Ascending aorta (tissue), 2 donors: ENCODE data around the gene KNSTRN. TPM values are rescaled to one million over a fixed set of nuclear protein-coding genes. Genes with fewer than 3 reads are reported as not detected.
A peak's percentile ranks its signal among the peaks of the same experiment; 100 is the strongest.

Source experiments
- DNase-seq, 2 donors: peaks; one replicate each; pipeline ENCODE4 v3.0.0-alpha.2; 2019; ENCODE audit warnings: low spot score in 2 of 2
- H3K27ac ChIP-seq, 2 donors: fragments of 200-600 bp; sonication (generic); one replicate each; pipeline ENCODE4 v1.5.1; 2016 to 2017; ENCODE audit warnings: mild to moderate bottlenecking in 1 of 2
- H3K27me3 ChIP-seq: fragments of 200-600 bp; sonication (generic); one replicate; pipeline ENCODE4 v1.5.1; 2017
- H3K36me3 ChIP-seq, 2 donors: fragments of 200-600 bp; sonication (generic); one replicate each; pipeline ENCODE4 v1.5.1; 2016
- H3K4me1 ChIP-seq, 2 donors: fragments of 200-600 bp; sonication (generic); one replicate each; pipeline ENCODE4 v1.5.1; 2016 to 2017; ENCODE audit warnings: mild to moderate bottlenecking in 1 of 2
- H3K4me3 ChIP-seq, 2 donors: fragments of 200-600 bp; sonication (generic); one replicate each; pipeline ENCODE4 v1.5.1; 2016 to 2017; ENCODE audit warnings: mild to moderate bottlenecking in 1 of 2
- H3K9me3 ChIP-seq, 2 donors: fragments of 200-600 bp; sonication (generic); one replicate each; pipeline ENCODE4 v1.5.1; 2016
- CTCF ChIP-seq, 3 experiments: fragments of 200-600 bp in 2 of 3; fragments of 450-650 bp in 1 of 3; sonication (generic) in 2 of 3; IDR thresholded peaks; one replicate each; pipeline ENCODE4 v1.5.1; 2016 to 2019; ENCODE audit warnings: antibody characterized with exemption in 3 of 3, mild to moderate bottlenecking in 1 of 3, moderate library complexity in 1 of 3
- intact Hi-C: fragments of 100-400 bp; cut with DNase I; formaldehyde crosslinking; loops from one replicate; pipeline ENCODE4 v1.15.1; 2023
- total RNA-seq: library from RNA; depleted of rRNA; stranded (reverse); fragments of >200 nt; gene quantifications from one replicate; pipeline ENCODE4 v1.1.0, GENCODE V29; 2016

The KNSTRN gene
- total RNA-seq, 1 donor from 2014 or later, result 5.1 TPM

DNA sequence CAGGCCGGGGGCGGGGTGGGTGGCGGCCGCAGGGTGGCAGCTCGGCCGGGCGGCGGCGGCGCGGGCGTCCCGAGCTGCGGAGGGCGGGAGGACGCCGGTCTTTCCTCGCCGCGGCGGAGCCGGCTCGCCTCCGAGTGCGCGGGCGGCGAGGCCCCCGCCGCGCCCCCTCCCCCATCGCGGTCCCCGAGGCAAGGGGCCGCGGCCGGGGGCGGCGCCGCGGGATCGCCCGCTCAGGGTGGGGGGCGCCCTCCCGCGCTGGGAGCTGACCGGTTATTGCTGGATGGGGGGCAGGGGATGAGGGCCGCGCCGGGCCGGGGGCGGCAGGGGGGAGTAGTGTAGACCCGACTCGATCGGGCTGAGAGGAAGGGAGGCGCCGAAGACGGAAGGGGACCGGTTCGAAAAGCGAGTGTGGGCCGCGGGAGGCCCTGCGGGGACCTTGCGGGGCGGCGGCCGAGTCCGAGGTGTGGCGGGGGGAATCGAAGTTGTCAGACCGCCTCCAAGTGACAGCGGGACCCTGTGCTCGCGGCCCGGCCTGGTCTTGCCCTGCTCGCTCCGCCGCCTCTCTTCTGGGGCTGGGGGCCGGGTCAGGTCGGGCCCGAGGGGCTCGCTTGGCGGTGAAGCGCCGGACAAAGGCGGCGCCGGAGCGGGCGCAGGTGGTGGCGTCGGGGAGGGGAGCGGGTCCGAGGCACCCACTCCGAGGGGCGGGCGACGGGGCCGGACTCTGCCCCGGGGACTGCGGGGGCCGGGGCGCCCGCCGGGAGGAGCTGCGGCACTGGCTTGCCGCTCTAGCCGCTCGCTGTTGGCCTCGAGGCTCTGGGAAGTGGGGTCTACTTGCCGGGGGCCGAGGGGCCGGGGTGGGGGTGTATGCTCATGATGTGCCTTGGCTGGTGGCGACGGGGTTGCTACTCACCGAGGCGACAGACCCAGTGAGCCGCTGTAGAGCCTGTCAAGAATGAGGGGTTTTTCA lies 59.3 kb downstream of the KNSTRN start:
- Histone ChIP-seq H3K4me3 (peak overlapping the region; percentile 95 to 97), H3K27ac (peak overlapping the region in 1 of 2 donors; percentile 1), H3K27me3 (peaks cover 4% of the 10 kb centered on the region), H3K36me3 (no peaks in the 10 kb centered on the region), H3K9me3 (no peaks in the 10 kb centered on the region), H3K4me1 (peaks cover 3 to 24% of the 10 kb centered on the region in 2 donors)
- TF ChIP-seq CTCF (IDR thresholded peaks at IDR 0.05), result peak in 1 of 3 experiments; percentile 38
- DNase-seq, result no peak
- intact Hi-C loops, result loop anchor here (2.0 to 10.0 kb wide), 6 partner anchors 35 to 337 kb away; partner anchors contain the start of genes BMF, CCDC32, KNL1 and RAD51

DNA sequence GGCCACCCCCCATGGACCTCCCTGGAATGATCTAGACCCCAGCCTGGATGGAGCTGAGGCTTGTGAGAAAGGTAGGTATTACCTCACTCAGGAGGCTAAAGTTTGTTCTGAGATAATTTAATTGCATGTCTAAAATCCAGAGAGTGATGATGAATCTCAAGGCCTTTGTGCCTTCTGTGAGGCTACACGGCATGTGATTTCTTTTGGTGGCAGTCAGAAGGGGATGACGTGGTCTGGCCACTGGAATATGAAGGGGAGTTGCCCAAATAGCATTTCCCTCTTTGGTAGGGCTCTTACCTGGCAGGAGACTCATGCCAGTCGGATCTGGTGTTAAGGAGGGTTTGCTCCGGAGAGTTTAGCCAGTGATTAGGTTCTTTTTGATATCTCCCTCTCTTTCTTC lies 60.7 kb downstream of the KNSTRN start:
- H3K4me3 ChIP-seq, result no peak overlapping the region
- peaks cover 0 to 22% of the 10 kb centered on the region in 2 donors for H3K4me1 ChIP-seq
- H3K9me3 ChIP-seq, result no peaks in the 10 kb centered on the region
- intact Hi-C loops, result loop anchor here (5.0 to 10.0 kb wide), 2 partner anchors 64 to 338 kb away; partner anchors contain the start of gene BMF
- no peak for TF ChIP-seq CTCF (IDR thresholded peaks at IDR 0.05)
- no peaks in the 10 kb centered on the region for H3K27me3 ChIP-seq
- no peak overlapping the region for H3K27ac ChIP-seq
- no peaks in the 10 kb centered on the region for H3K36me3 ChIP-seq
- DNase-seq, result no peak

DNA sequence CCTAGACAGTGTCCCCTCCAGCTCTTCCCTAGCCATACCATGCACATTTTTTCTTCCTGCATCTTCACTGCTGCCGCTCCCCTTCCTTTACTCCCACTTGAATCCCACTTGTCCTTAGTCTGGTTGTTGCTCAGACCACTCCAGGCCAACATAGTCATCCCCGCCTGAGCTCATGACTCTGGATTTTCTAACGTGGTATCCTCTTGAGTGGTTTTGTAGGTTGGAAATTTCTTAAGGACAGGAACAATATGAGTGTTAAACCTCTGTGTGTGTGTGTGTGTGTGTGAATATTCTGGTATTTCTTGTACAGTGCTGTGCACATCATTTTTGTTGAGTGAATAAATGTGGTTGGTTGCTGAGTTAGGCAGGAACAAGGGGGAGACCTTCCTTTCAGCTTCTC lies 61.3 kb downstream of the KNSTRN start:
- TF ChIP-seq CTCF (IDR thresholded peaks at IDR 0.05), result no peak
- no peak for DNase-seq
- Histone ChIP-seq H3K27me3 (no peaks in the 10 kb centered on the region), H3K4me1 (peaks cover 0 to 22% of the 10 kb centered on the region in 2 donors), H3K9me3 (no peaks in the 10 kb centered on the region), H3K27ac (no peak overlapping the region), H3K36me3 (no peaks in the 10 kb centered on the region), H3K4me3 (no peak overlapping the region)
- intact Hi-C loops, result loop anchor here (5.0 to 10.0 kb wide), 2 partner anchors 63 to 339 kb away; partner anchors contain the start of gene BMF

Other genes with a start within 250 kb of the KNSTRN start
- gene BUB1B, start 221.7 kb upstream of the KNSTRN start, total RNA-seq, result not detected
- not detected for gene PAK6, start 143.7 kb upstream of the KNSTRN start, total RNA-seq
- not detected for gene ANKRD63, start 99.7 kb upstream of the KNSTRN start, total RNA-seq
- gene PLCB2, start 74.8 kb upstream of the KNSTRN start, total RNA-seq, result 6.9 TPM
- 69.8 TPM for gene INAFM2, start 59.0 kb upstream of the KNSTRN start, total RNA-seq
- 55.8 TPM for gene CCDC9B, start 41.8 kb upstream of the KNSTRN start, total RNA-seq
- gene PHGR1, start 31.7 kb upstream of the KNSTRN start, total RNA-seq, result not detected
- 0.32 TPM for gene DISP2, start 24.5 kb upstream of the KNSTRN start, total RNA-seq
- gene IVD, start 23.1 kb downstream of the KNSTRN start, total RNA-seq, result 39.5 TPM
- 10.6 TPM for gene BAHD1, start 58.2 kb downstream of the KNSTRN start, total RNA-seq
- gene CHST14, start 88.3 kb downstream of the KNSTRN start, total RNA-seq, result 22.0 TPM
- 16.4 TPM for gene CCDC32, start 182.3 kb downstream of the KNSTRN start, total RNA-seq
- 2.4 TPM for gene RPUSD2, start 186.6 kb downstream of the KNSTRN start, total RNA-seq
- gene KNL1, start 211.5 kb downstream of the KNSTRN start, total RNA-seq, result not detected